ENCODE measurements around the gene SALL3. TPM values are rescaled to one million over a fixed set of nuclear protein-coding genes. Genes with fewer than 3 reads are reported as not detected.

The SALL3 gene
- total RNA-seq, 1 experiment from 2014 or later, result not detected

GRCh38 chr18:78992041-78993011 is 12.7 kb downstream of the SALL3 start:
- DNase-seq, result no peak
- CTCF ChIA-PET, result no interaction called here
- Mint-ChIP-seq H3K36me3 (ENCODE audit: insufficient read depth, unreplicated experiment) (no peaks in the 10 kb centered on the region), H3K27me3 (ENCODE audit: unreplicated experiment) (no peaks in the 10 kb centered on the region), H3K27ac (ENCODE audit: unreplicated experiment) (no peak overlapping the region), H3K4me3 (ENCODE audit: low read depth, unreplicated experiment) (no peak overlapping the region), H3K4me1 (ENCODE audit: low read depth, unreplicated experiment) (no peaks in the 10 kb centered on the region), H3K9me3 (ENCODE audit: low read depth, unreplicated experiment) (no peaks in the 10 kb centered on the region)
- no TSS peak for BruUV-seq (replicated peaks)
- intact Hi-C loops (cut with micrococcal nuclease; ENCODE audit: unreplicated experiment), result no loop called here
- TF ChIP-seq CTCF (IDR thresholded peaks at IDR 0.05; ENCODE audit: unreplicated experiment), result no peak

GRCh38 chr18:78993014-78993926 is 13.7 kb downstream of the SALL3 start:
- CTCF ChIA-PET, result no interaction called here
- no TSS peak for BruUV-seq (replicated peaks)
- no peaks in the 10 kb centered on the region for H3K4me1 Mint-ChIP-seq (ENCODE audit: low read depth, unreplicated experiment)
- no peaks in the 10 kb centered on the region for H3K9me3 Mint-ChIP-seq (ENCODE audit: low read depth, unreplicated experiment)
- DNase-seq, result no peak
- no peaks in the 10 kb centered on the region for H3K27me3 Mint-ChIP-seq (ENCODE audit: unreplicated experiment)
- no peak overlapping the region for H3K27ac Mint-ChIP-seq (ENCODE audit: unreplicated experiment)
- no peaks in the 10 kb centered on the region for H3K36me3 Mint-ChIP-seq (ENCODE audit: insufficient read depth, unreplicated experiment)
- H3K4me3 Mint-ChIP-seq (ENCODE audit: low read depth, unreplicated experiment), result no peak overlapping the region
- intact Hi-C loops (cut with micrococcal nuclease; ENCODE audit: unreplicated experiment), result no loop called here
- no peak for TF ChIP-seq CTCF (IDR thresholded peaks at IDR 0.05; ENCODE audit: unreplicated experiment)

GRCh38 chr18:78994000-78994399 is 14.4 kb downstream of the SALL3 start:
- H3K36me3 Mint-ChIP-seq (ENCODE audit: insufficient read depth, unreplicated experiment), result no peaks in the 10 kb centered on the region
- H3K27me3 Mint-ChIP-seq (ENCODE audit: unreplicated experiment), result no peaks in the 10 kb centered on the region
- BruUV-seq (replicated peaks), result no TSS peak
- H3K27ac Mint-ChIP-seq (ENCODE audit: unreplicated experiment), result no peak overlapping the region
- H3K4me1 Mint-ChIP-seq (ENCODE audit: low read depth, unreplicated experiment), result no peaks in the 10 kb centered on the region
- CTCF ChIA-PET, result no interaction called here
- H3K4me3 Mint-ChIP-seq (ENCODE audit: low read depth, unreplicated experiment), result no peak overlapping the region
- intact Hi-C loops (cut with micrococcal nuclease; ENCODE audit: unreplicated experiment), result no loop called here
- no peak for TF ChIP-seq CTCF (IDR thresholded peaks at IDR 0.05; ENCODE audit: unreplicated experiment)
- DNase-seq, result no peak
- no peaks in the 10 kb centered on the region for H3K9me3 Mint-ChIP-seq (ENCODE audit: low read depth, unreplicated experiment)

- intact Hi-C loops (cut with micrococcal nuclease; ENCODE audit: unreplicated experiment), result no loop called here
- H3K36me3 Mint-ChIP-seq (ENCODE audit: insufficient read depth, unreplicated experiment), result no peaks in the 10 kb centered on the region
- H3K4me3 Mint-ChIP-seq (ENCODE audit: low read depth, unreplicated experiment), result no peak overlapping the region
- H3K27me3 Mint-ChIP-seq (ENCODE audit: unreplicated experiment), result no peaks in the 10 kb centered on the region
- no peak for DNase-seq
- BruUV-seq (replicated peaks), result no TSS peak
- CTCF ChIA-PET, result no interaction called here
- no peaks in the 10 kb centered on the region for H3K4me1 Mint-ChIP-seq (ENCODE audit: low read depth, unreplicated experiment)
- H3K9me3 Mint-ChIP-seq (ENCODE audit: low read depth, unreplicated experiment), result no peaks in the 10 kb centered on the region
- H3K27ac Mint-ChIP-seq (ENCODE audit: unreplicated experiment), result no peak overlapping the region
- no peak for TF ChIP-seq CTCF (IDR thresholded peaks at IDR 0.05; ENCODE audit: unreplicated experiment)
These were observed 14.9 kb downstream of the SALL3 start for GRCh38 chr18:78994531-78994930.

Measured in Calu3 (cell line).